Middle frontal gyrus (tissue), 1 donor: ENCODE measurements around the gene TRIM31.

Experiments
- DNase-seq: peaks from one replicate; pipeline ENCODE4 v3.0.0-alpha.2; 2015; ENCODE audit warnings: low spot score; ENCODE audit errors: extremely low spot score

TRIM31 gene

DNA sequence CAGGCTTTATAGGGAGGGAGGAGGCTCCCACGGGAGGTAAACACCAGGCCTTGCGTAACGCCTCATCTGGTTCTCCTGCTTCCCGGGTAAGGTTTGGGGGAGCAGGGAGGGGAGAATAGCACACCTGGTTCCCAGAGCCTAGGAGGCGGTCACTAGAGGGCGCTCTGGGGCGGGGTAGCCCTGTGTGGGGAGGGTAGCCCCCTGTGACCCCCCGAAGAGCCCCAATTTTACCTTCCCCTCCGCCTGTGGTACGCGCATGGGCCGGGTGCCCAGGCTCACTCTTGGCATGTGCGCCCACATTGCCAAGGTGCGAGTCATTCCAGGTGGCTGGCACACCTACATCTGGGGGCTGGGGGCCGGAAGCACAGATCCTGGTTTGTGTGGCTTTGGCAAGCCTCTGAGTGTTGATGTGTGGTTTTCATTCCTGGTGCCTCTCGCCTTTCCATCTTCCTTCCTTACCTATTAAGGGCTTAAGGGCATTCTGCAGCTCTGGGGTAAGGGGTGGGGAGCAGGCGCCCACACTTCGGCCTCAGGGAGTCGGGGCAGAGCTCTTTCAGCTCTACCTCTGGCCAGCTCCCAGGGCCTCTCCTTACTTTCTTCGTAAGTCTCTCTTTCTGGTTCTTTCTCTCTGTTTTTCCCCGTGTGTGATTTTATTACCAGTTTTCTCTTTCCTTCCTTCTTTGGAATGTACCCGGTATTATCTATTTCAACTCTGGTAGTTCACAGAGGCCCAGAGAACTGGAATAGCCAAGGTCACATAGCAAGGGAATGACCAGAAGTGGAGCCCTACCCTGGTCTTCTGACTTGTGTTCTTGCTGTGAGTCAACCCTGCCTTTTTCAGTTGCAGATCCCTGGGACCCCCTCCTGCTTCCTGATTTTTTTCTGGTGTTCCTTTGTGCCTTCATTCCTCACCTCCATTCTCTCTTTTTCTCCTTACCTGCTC is 36.8 kb downstream of the TRIM31 start:
- DNase-seq, result no peak

DNA sequence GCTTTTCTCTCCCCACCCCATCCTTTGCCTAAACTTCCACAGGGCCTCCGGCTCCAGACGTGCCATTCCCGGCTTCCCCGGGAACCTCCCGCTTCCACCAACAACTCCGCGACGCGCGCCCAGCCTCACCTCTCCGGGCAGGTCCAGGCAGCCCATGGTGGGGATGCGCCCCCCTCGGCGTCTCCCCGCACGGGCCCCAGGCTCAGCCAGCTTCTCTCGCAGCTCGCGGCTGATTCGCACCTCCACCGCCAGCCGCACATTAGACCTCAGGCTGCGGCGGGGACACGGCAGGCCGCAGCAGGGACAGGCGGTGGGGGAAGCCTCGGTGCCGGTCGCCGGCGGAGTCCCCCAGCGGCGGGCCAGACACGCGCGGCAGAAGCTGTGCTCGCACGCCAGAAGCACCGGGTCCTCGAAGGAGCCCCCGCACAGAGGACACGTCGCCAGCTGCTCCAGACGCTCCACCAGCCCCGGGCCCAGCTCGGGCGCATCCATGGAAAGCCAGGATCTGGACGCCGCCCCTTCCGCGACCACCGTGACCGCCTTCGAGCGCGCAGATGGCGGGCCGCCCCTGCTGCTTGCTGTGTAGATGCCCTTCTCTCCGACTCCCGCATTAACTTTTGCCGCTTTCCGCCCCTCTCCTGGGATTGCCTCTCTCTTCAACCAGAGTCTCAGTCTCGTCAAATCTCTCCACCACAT is 37.6 kb downstream of the TRIM31 start, which contains the start of gene RNF39:
TSS of gene RNF39 (minus strand) at position 676 of the 696 bp plus-strand sequence. CDS start at position 492, 184 bp downstream.
- DNase-seq, result no peak

DNA sequence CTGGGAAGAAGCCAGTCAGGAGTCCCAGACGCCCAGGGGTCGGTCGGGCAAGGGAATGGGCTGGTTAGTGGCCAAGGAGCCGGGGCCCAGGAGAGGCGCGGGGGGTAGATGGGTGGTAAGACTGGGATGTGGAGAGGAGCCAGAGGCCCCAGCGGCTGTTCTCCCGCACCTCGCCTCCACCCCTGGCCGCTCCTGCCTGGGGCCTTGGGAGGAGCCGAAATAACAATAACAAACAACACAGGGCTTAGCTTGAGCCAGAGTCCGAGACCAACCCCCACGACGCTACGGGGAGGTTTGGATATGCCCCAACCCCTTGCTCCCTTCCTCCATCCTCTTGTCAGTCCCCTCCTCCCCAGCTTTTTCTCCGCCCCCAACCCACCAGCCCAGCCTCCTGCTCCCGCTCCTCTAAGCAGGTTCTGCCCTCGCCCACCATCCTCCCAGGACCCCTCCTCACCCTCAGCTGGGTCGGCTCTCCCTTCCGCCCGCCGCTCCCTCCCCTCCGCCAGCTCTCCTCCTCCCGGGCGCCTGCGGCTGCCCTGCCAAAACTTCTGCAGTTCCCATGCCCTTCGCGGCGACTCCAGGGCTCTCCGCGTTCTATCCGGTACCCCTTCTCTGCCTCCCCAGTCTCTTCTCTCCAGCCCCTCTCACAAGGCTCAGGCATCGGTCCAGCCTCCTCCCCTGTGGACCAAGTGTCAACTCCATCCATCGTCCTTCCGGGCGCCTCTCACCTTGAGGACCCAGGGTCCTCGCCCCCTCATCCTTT is 38.4 kb downstream of the TRIM31 start:
- no peak for DNase-seq

DNA sequence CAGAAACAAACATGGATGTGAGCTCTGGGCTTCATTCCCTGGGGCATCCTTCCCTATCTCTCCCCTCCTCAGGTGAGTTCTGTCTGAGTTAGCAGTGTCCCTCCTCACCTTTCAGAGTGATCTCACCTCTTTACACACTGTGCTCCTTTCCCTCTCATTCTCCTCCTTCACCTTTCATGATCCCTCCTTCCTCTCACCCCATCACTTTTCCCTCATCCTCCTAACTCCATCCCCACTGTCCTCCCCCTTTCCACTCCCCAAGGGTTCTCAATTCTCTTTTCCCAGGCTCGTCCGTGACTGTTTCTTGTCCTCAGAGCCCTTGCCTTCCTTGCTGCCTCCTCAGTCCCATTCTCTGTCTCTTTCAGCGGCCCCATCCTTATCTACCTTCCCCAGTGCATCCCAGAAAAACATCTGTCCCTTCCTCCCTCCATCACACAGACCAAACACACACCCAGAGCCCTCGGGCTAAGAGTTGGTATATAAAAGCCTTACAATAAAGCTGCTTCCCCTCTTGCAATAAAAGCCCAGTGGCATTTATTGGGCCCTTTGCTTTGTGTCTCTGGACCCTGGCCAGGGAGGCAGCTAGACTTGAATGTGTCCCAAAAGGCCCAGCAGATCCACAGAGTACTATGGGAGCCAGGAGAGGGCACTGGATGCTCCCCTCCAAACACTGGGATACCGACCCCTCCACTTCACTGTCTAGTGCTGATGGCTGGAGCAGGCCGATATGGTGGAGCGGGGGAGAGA is 39.2 kb downstream of the TRIM31 start:
- no peak for DNase-seq

DNA sequence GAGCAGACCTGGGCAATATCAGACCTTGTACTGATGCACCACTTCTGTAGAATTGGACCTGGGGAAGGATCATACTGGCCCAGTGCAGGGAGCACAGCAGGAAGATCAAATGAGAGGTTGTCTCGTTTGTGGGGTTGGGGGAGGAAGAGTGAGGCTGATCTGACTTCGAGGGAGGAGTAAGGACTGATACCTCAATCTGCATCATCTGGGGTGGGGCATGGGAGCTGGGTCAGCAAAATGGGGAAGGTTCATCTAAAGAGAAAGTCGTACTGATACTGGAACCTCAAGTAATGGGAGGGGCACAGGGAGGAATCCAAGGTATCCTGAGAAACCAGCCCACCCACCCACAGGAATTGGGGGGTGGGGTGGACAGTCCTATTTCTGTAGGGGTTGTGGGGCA is 41.0 kb downstream of the TRIM31 start:
- no peak for DNase-seq

DNA sequence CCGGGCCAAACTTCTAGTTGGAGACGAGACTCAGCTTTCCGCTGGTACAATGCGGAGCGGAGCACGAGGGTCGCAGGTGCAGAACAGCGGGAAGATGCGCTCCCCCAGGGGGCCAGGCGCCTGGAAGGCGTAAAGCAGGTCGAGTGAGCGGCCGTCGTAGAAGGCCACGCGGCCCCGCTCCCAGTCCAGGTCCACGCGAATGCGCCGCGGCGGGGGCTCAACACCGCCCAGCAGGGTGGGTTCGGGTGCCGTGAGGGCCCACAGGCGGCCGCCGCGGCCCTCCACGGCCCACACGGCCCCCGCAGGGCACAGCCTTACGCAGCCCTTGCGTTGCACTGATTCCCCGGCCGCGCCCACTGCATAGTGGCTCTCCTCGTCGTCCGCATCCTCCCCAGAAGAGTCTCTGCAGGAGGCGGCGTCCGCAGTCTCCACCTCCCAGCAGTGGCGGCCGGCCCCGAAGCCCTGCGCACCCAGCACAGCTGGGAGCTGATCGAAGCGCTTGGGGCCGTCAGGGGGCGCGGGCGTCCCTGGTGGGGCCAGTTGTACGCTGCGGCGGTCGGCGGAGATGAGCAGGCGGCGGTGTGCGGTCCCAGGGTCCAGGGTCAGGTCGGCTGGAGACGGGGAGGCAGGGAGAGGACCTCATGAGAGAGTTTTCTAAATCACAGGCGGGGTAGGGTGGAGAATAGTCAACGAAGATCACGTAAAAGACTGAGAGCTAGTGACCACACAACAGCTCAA is 41.6 kb downstream of the TRIM31 start:
- DNase-seq, result no peak

DNA sequence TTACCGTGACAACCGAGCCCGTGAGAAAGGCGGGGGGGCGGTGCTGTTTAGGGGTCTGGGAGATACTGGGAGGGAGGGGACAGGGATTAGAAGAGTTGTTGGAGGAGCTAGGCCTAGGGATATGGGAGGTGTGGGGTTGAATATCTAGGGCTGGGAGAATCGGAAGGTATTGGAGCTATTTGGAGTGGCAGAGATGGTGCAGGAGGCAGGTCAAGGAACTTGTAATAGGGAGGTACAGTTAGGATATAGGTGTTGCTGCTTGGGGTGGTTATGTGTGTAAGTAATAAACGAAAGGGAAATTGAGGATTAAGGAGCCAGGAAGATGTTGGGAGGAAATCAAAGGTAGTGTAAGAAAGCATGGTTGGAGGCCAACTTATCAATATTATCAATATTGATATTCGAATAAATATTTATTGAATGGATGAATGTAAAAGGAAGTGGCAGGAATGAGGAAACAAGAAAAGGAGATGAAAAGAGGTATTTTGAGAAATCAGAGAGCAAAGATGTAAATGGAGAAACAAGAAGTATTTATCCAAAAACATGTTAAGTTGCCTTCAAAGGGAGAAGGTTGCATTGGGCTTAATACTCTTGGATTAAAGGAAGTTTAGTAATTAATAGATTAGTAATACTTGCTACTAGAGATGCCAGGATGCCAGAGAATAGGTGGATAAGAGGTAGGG is 45.3 kb downstream of the TRIM31 start:
- DNase-seq, result no peak

DNA sequence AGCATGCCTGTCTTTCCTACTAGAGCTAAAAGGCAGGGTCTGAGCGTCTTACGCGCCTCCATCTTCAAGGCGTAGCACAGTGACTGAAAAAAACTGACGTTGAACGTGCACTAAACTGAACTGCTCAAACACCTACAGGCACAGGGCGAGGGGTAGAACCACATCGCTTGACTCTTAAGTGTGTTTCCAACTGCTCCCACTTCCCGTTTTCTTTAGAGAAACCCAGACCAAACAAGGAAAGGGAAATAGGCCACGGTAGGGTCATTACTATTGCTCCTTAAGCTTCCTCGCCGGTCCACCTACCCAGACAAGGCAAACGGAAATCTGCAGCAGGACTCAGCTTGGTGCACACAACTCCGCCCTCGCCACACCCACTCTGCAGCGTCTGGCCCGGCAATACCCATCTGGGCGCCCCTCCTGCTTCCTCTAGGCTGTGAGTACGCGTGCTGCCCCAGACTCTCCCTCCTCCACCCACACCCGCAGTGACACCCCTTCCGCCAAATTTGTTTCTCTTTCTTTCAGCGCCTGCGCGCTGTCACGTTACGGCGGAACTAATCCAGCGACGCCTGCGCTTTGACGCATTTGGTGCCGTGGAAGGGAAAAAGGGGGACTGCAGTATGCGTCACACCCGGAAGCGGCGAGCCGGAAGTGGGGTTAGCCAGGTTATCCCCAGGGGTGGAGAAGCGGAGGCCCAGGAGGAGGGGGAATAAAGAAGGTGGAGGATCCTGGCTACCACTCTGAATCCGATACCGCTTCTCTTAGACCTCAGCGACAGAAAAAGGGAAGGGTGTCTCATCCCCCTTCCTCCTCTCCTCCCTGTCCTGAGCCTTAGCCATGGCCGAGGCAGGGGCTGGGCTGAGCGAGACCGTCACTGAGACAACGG is 46.1 kb downstream of the TRIM31 start, which contains the start of gene PPP1R11:
TSS of gene PPP1R11 (plus strand) at position 622 of the 883 bp plus-strand sequence. CDS start at position 835, 213 bp downstream.
- DNase-seq, result peak; percentile 100

DNA sequence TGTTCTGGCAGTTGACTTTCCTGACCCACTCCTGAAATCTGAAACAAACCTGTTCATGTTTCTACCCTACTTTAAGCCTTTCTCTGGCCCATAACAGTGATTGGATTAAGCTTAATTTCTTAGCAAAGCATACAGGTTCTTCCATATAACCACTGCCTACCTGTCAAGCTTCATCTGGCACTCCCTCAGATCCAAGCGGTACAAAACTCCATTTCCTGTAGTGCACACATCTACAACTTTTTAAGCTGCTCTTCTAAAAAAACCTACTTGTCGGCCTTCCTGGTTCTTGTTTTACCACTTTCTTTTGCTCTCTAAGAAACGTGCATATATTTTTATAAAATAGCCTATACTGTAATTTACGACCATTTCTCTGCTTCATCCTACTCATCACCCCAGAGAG is 46.8 kb downstream of the TRIM31 start:
- DNase-seq, result no peak

DNA sequence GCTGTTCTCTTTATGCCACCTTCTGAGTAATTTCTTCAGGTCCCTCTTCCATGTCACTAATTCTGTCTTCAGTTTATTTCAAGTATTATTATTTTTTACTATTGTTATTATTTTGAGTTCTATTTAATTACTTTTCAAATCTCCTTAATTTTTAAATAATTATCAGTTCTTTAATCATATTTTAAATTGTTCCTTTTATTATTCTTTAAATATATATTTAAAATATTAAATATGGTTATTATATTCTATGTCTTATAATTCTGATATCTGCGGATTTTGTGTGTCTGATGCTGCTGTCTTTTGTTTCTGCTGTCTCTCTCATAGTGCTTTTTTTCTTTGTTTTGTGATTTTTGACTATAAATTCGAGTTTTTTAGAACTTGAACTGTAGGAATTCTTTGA is 49.6 kb downstream of the TRIM31 start:
- DNase-seq, result no peak

DNA sequence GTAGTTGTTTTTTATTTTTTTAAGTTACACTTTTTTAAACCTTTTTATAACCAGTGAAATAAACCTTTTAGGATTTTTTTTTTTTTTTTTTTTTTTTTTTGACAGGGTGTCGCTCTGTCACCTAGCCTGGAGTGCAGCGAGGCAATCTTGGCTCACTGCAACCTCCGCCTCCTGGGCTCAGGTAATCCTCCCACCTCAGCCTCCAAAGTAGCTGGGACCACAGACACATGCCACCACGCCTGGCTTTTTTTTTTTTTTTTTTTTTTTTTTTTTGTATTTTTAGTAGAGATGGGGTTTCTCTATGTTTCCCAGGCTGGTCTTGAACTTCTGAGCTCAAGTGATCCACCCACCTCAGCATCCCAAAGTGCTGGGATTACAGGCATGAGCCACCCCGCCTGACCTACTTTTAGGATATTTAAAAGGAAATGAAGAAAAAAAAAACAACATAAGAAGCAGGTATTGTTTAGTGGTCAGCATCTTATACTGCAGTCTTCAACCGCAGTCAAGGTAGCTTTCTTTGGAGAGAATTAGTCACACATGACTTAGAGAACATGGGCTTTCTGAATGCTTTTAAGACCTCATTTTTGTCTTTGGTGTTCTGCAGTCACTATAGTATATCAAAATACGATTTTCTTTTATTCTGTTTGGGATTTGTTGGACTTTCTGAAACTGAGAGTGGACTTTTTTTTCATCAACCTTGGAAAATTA is 50.3 kb downstream of the TRIM31 start:
- no peak for DNase-seq

DNA sequence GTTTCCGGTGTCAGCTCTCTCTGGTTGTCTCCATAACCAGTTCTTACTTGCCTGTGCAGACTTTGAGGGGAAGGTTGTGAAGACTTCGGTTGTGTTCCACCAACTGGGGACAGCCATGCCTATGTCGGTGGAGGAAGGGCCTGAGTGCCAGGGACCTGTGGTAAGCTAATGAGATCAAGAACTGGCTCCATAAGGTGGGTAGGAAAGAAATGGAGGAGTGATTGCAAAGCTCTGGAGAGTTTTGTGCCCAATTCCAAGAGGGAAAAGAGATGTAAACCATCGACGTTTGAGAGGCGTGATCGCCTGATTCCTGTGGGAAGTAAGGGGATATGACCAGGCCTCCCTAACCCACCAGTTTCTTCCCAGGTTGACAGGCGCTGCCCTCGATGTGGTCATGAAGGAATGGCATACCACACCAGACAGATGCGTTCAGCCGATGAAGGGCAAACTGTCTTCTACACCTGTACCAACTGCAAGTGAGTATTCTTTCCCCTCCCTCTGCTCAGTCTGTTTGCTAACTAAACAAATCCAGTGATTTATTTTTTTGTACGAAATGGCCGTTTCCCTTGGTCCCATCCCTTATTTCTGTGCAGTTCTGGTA is 50.9 kb downstream of the TRIM31 start:
- no peak for DNase-seq

DNA sequence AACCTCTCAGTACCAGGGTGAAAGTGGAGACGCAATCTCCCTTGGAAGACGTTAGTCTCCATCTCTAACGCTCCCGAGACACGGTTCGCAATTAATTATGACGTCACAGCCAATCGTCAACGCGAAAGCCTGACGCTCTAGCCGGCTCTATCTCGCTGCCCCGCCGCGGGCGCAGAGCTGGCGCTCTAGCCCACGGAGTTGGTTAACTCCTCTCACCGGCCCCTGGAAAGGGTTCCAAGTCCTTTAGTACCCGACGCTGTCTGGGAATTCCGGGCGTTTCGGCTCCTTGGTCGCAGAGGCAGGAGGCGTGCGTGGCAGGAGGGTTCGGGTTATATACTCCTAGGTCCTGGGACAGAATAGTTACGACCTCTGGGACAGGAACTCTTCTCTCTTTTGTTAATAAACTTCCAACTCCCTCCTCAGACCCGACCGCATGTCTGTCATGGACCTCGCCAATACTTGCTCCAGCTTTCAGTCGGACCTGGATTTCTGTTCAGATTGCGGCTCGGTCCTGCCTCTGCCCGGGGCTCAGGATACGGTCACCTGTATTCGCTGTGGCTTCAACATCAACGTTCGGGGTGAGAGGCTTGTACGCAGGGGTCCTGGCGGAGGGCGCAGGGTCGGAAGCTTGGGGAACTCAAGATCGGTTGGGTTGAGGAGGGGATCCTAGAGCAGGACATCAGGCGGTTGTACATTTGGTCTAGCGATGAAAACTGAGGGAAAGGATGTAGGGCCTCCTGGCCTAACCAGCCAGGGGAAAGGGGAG is 51.6 kb downstream of the TRIM31 start, which contains the start of gene POLR1H:
TSS of gene POLR1H (plus strand) at position 174 of the 766 bp plus-strand sequence. CDS start at position 434, 260 bp downstream.
- DNase-seq, result peak; percentile 97

DNA sequence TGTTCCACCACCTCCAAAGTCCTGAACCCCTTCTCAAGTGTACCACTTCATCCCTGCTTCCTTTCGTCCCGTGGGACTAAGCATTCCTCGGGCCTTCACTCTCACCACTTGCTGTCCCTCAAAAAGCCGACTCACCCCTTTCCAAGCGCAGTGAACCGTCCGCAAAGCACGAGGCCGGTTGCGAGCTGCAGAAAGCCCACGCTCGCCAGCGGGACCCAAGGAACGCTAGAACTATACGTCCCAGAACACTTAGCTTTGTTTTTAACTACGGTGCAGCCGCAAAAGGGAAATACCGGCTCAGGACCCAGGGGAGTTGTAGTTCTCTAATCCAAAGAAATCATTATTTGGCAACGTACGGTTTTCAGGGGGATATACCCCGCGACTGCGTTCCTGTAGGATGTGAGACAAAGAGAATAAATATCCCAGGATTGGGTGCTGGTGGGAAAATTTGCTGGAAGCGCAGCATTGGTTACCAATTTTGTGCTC is 52.2 kb downstream of the TRIM31 start:
- no peak for DNase-seq

DNA sequence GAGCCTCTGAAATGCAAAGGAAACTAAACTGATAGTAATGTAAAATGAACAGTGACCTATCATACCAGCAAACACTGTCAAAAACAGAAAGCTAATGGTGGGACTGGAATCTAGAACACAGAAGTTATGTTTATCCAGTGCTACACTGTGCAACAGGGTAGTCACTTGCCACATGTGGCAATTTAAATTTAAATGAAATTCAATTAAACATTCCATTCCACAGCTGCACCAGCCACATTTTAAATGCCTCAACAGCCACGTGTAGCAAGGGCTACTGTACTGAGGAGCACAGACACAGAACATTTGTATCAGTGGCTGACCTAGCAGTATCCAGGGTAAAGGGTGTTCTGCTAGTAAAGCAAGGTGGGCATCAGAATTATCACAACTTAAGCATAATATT is 57.4 kb downstream of the TRIM31 start:
- DNase-seq, result no peak

DNA sequence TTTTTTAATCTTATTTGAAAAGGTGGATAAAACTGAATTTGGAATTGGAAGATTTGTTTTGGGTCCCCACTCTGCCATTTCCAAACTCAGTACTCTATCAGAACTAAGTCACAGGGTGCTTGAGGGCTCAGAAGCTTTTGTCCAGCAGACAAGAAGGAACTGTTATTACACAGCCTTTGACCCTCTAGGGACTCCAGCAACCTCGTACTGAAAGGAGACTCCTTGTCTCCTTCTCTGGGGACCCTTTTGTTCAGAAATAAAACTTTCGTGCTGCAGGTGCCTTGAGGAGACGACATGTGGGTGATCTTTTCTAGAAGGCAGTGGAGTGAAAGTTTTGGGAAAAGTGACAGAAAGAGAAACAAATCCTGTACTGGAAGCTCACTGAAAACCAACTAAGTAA is 59.2 kb downstream of the TRIM31 start:
- no peak for DNase-seq
